Ascending aorta (tissue), 2 donors: ENCODE results near the gene ITGB5. TPM values are rescaled to one million over a fixed set of nuclear protein-coding genes. Genes with fewer than 3 reads are reported as not detected.
A peak's percentile ranks its signal among the peaks of the same experiment; 100 is the strongest.

Experiments used
- DNase-seq, 2 donors: peaks; one replicate each; pipeline ENCODE4 v3.0.0-alpha.2; 2019; ENCODE audit warnings: low spot score in 2 of 2
- H3K27ac ChIP-seq, 2 donors: fragments of 200-600 bp; sonication (generic); one replicate each; pipeline ENCODE4 v1.5.1; 2016 to 2017; ENCODE audit warnings: mild to moderate bottlenecking in 1 of 2
- H3K27me3 ChIP-seq: fragments of 200-600 bp; sonication (generic); one replicate; pipeline ENCODE4 v1.5.1; 2017
- H3K36me3 ChIP-seq, 2 donors: fragments of 200-600 bp; sonication (generic); one replicate each; pipeline ENCODE4 v1.5.1; 2016
- H3K4me1 ChIP-seq, 2 donors: fragments of 200-600 bp; sonication (generic); one replicate each; pipeline ENCODE4 v1.5.1; 2016 to 2017; ENCODE audit warnings: mild to moderate bottlenecking in 1 of 2
- H3K4me3 ChIP-seq, 2 donors: fragments of 200-600 bp; sonication (generic); one replicate each; pipeline ENCODE4 v1.5.1; 2016 to 2017; ENCODE audit warnings: mild to moderate bottlenecking in 1 of 2
- H3K9me3 ChIP-seq, 2 donors: fragments of 200-600 bp; sonication (generic); one replicate each; pipeline ENCODE4 v1.5.1; 2016
- CTCF ChIP-seq, 3 experiments: fragments of 200-600 bp in 2 of 3; fragments of 450-650 bp in 1 of 3; sonication (generic) in 2 of 3; IDR thresholded peaks; one replicate each; pipeline ENCODE4 v1.5.1; 2016 to 2019; ENCODE audit warnings: antibody characterized with exemption in 3 of 3, mild to moderate bottlenecking in 1 of 3, moderate library complexity in 1 of 3
- intact Hi-C: fragments of 100-400 bp; cut with DNase I; formaldehyde crosslinking; loops from one replicate; pipeline ENCODE4 v1.15.1; 2023
- total RNA-seq: library from RNA; depleted of rRNA; stranded (reverse); fragments of >200 nt; gene quantifications from one replicate; pipeline ENCODE4 v1.1.0, GENCODE V29; 2016

Gene ITGB5
- total RNA-seq, 1 donor from 2014 or later: 595 TPM

GRCh38 chr3:124764746-124765145 is 122.4 kb downstream of the ITGB5 start:
- TF ChIP-seq CTCF (IDR thresholded peaks at IDR 0.05): no peak
- peaks cover 71 to 72% of the 10 kb centered on the region in 2 donors for H3K36me3 ChIP-seq

GRCh38 chr3:124763644-124764358 is 123.4 kb downstream of the ITGB5 start:
- no peak for DNase-seq
- Histone ChIP-seq H3K27me3 (no peaks in the 10 kb centered on the region), H3K4me3 (no peak overlapping the region), H3K27ac (peak overlapping the region in 1 of 2 donors; percentile 57), H3K4me1 (peaks cover 0 to 10% of the 10 kb centered on the region in 2 donors), H3K9me3 (no peaks in the 10 kb centered on the region), H3K36me3 (peaks cover 62 to 64% of the 10 kb centered on the region in 2 donors)
- intact Hi-C loops: loop anchor here (2.0 kb wide), 1 partner anchor 23 kb away; no protein-coding TSS in a partner anchor
- TF ChIP-seq CTCF (IDR thresholded peaks at IDR 0.05): no peak

More at GRCh38 chr3:124764746-124765145, 122.4 kb downstream of the ITGB5 start:
- H3K27me3 ChIP-seq: no peaks in the 10 kb centered on the region
- H3K4me3 ChIP-seq: no peak overlapping the region
- peaks cover 0 to 10% of the 10 kb centered on the region in 2 donors for H3K4me1 ChIP-seq
- no peak for DNase-seq
- intact Hi-C loops: no loop called here
- H3K27ac ChIP-seq: peak overlapping the region in 1 of 2 donors; percentile 28
- no peaks in the 10 kb centered on the region for H3K9me3 ChIP-seq

- peaks cover 56 to 58% of the 10 kb centered on the region in 2 donors for H3K36me3 ChIP-seq
- peak overlapping the region; percentile 64 to 74 for H3K27ac ChIP-seq
- no peak overlapping the region for H3K4me3 ChIP-seq
- DNase-seq: no peak
- no peaks in the 10 kb centered on the region for H3K27me3 ChIP-seq
- no peak for TF ChIP-seq CTCF (IDR thresholded peaks at IDR 0.05)
- peaks cover 0 to 10% of the 10 kb centered on the region in 2 donors for H3K4me1 ChIP-seq
- no peaks in the 10 kb centered on the region for H3K9me3 ChIP-seq
- intact Hi-C loops: loop anchor here (2.0 kb wide), 1 partner anchor 24 kb away; no protein-coding TSS in a partner anchor
Observed at GRCh38 chr3:124763206-124763605, 124.0 kb downstream of the ITGB5 start.

GRCh38 chr3:124762661-124763011 is 124.5 kb downstream of the ITGB5 start:
- no peak for DNase-seq

GRCh38 chr3:124761935-124762660 is 125.1 kb downstream of the ITGB5 start:
- peak overlapping the region; percentile 64 to 74 for H3K27ac ChIP-seq
- H3K36me3 ChIP-seq: peaks cover 45 to 47% of the 10 kb centered on the region in 2 donors
- no peak overlapping the region for H3K4me3 ChIP-seq
- no peak for TF ChIP-seq CTCF (IDR thresholded peaks at IDR 0.05)
- no peaks in the 10 kb centered on the region for H3K27me3 ChIP-seq
- intact Hi-C loops: loop anchor here (1.0 to 2.0 kb wide), 2 partner anchors 25 to 139 kb away; no protein-coding TSS in a partner anchor
- H3K9me3 ChIP-seq: no peaks in the 10 kb centered on the region
- peaks cover 0 to 10% of the 10 kb centered on the region in 2 donors for H3K4me1 ChIP-seq
- DNase-seq: no peak

More at GRCh38 chr3:124762661-124763011, 124.5 kb downstream of the ITGB5 start:
- Histone ChIP-seq H3K4me3 (no peak overlapping the region), H3K36me3 (peaks cover 50 to 53% of the 10 kb centered on the region in 2 donors), H3K27ac (peak overlapping the region; percentile 64 to 74), H3K9me3 (no peaks in the 10 kb centered on the region), H3K4me1 (peaks cover 0 to 10% of the 10 kb centered on the region in 2 donors), H3K27me3 (no peaks in the 10 kb centered on the region)
- intact Hi-C loops: loop anchor here (2.0 kb wide), 1 partner anchor 24 kb away; no protein-coding TSS in a partner anchor
- no peak for TF ChIP-seq CTCF (IDR thresholded peaks at IDR 0.05)
